ENCODE data around the gene SHANK2.

- TF ChIP-seq POLR2A (IDR thresholded peaks at IDR 0.05) = no peak
- TF ChIP-seq CTCF (IDR thresholded peaks at IDR 0.05) = no peak
- TF ChIP-seq POLR2AphosphoS5 (IDR thresholded peaks at IDR 0.05; ENCODE audit: insufficient read depth in 1 of 2, low read depth in 1 of 2) = no peak
Observed at GRCh38 chr11:71250523-71251150, 1.7 kb downstream of the SHANK2 start.
